Mesenchymal stem cell (in vitro differentiated cells and primary cell): ENCODE results near the gene POLR1H. TPM values are rescaled to one million over a fixed set of nuclear protein-coding genes. Genes with fewer than 3 reads are reported as not detected.

Experiments
- DNase-seq: peaks from one replicate; pipeline ENCODE4 v3.0.0-alpha.2; 2013
- H2AFZ ChIP-seq: one replicate; pipeline ENCODE4 v1.6.1; 2013; ENCODE audit warnings: low read depth, mild to moderate bottlenecking, control low read depth, inconsistent platforms, low read length, moderate library complexity
- H2AK5ac ChIP-seq: 2 replicates; pipeline ENCODE4 v1.6.1; 2013; ENCODE audit warnings: low read length, moderate library complexity, mild to moderate bottlenecking, inconsistent platforms; ENCODE audit not compliant: severe bottlenecking
- H2BK120ac ChIP-seq: one replicate; pipeline ENCODE4 v1.6.1; 2013; ENCODE audit warnings: low read depth, mild to moderate bottlenecking, inconsistent platforms, low read length, moderate library complexity
- H2BK12ac ChIP-seq, 2 experiments: one replicate each; pipeline ENCODE4 v1.6.1; 2013; ENCODE audit warnings: inconsistent platforms in 2 of 2, low read length in 2 of 2, mild to moderate bottlenecking in 2 of 2, moderate library complexity in 2 of 2, control low read depth in 1 of 2
- H2BK15ac ChIP-seq: one replicate; pipeline ENCODE4 v1.6.1; 2013; ENCODE audit warnings: mild to moderate bottlenecking, low read depth, inconsistent platforms; ENCODE audit not compliant: poor library complexity, severe bottlenecking
- H2BK5ac ChIP-seq: 2 replicates; pipeline ENCODE4 v1.6.1; 2013; ENCODE audit warnings: low read depth, mild to moderate bottlenecking, low read length, control low read depth, inconsistent platforms; ENCODE audit not compliant: poor library complexity, severe bottlenecking
- H3K14ac ChIP-seq, 2 experiments: one replicate each; pipeline ENCODE4 v1.6.1; 2013; ENCODE audit warnings: inconsistent platforms in 2 of 2, low read length in 2 of 2, control low read depth in 1 of 2, mild to moderate bottlenecking in 1 of 2, moderate library complexity in 1 of 2
- H3K18ac ChIP-seq, 2 experiments: one replicate each; pipeline ENCODE4 v1.6.1; 2013; ENCODE audit warnings: inconsistent platforms in 2 of 2, low read length in 2 of 2, control low read depth in 1 of 2, low read depth in 1 of 2, mild to moderate bottlenecking in 1 of 2
- H3K23ac ChIP-seq, 2 experiments: one replicate each; pipeline ENCODE4 v1.6.1; 2013; ENCODE audit warnings: inconsistent platforms in 2 of 2, low read length in 2 of 2, mild to moderate bottlenecking in 2 of 2, moderate library complexity in 2 of 2, control low read depth in 1 of 2
- H3K27ac ChIP-seq: 2 replicates; pipeline ENCODE4 v1.5.1; 2013; ENCODE audit warnings: mild to moderate bottlenecking, moderate library complexity, low read length, control low read depth, inconsistent platforms; ENCODE audit not compliant: poor library complexity, severe bottlenecking
- H3K27me3 ChIP-seq, 2 experiments: 2 replicates each; pipeline versions ENCODE4 v1.6.1 to v1.7.0; 2013; ENCODE audit warnings: low read length in 2 of 2, mild to moderate bottlenecking in 2 of 2, moderate library complexity in 2 of 2, control low read depth in 1 of 2, inconsistent platforms in 1 of 2; ENCODE audit not compliant: control insufficient read depth in 1 of 2, insufficient read depth in 1 of 2
- H3K36me3 ChIP-seq, 2 experiments: 2 replicates each; pipeline versions ENCODE4 v1.6.1 to v1.7.0; 2013; ENCODE audit warnings: low read length in 2 of 2, control low read depth in 1 of 2, inconsistent platforms in 1 of 2, low read depth in 1 of 2, mild to moderate bottlenecking in 1 of 2; ENCODE audit not compliant: insufficient read depth in 2 of 2, control insufficient read depth in 1 of 2
- H3K4ac ChIP-seq, 2 experiments: one replicate each; pipeline ENCODE4 v1.6.1; 2013; ENCODE audit warnings: inconsistent platforms in 2 of 2, low read length in 2 of 2, mild to moderate bottlenecking in 2 of 2, moderate library complexity in 2 of 2, control low read depth in 1 of 2, low read depth in 1 of 2
- H3K4me1 ChIP-seq: 2 replicates; pipeline ENCODE4 v1.6.1; 2013; ENCODE audit warnings: low read depth, low read length, control low read depth; ENCODE audit not compliant: control insufficient read depth, insufficient read depth
- H3K4me2 ChIP-seq: 2 replicates; pipeline ENCODE4 v1.6.1; 2013; ENCODE audit warnings: low read length, mild to moderate bottlenecking, inconsistent platforms; ENCODE audit not compliant: poor library complexity, severe bottlenecking
- H3K4me3 ChIP-seq, 2 experiments: 2 replicates each; pipeline versions ENCODE4 v1.5.1 to v1.7.0; 2013; ENCODE audit warnings: low read length in 2 of 2, mild to moderate bottlenecking in 2 of 2, control low read depth in 1 of 2, low read depth in 1 of 2; ENCODE audit not compliant: insufficient read depth in 1 of 2
- H3K79me1 ChIP-seq: replicated peaks from 2 replicates; pipeline ENCODE4 v1.6.1; 2013; ENCODE audit warnings: mild to moderate bottlenecking, control low read depth, low read length, inconsistent platforms; ENCODE audit not compliant: poor library complexity, severe bottlenecking
- H3K9ac ChIP-seq: 2 replicates; pipeline ENCODE4 v1.7.0; 2013; ENCODE audit warnings: mild to moderate bottlenecking, low read length, moderate library complexity
- H3K9me3 ChIP-seq: 2 replicates; pipeline ENCODE4 v1.7.0; 2013; ENCODE audit warnings: mild to moderate bottlenecking, low read length; ENCODE audit not compliant: control insufficient read depth
- H4K8ac ChIP-seq: one replicate; pipeline ENCODE4 v1.6.1; 2013; ENCODE audit warnings: inconsistent platforms, mild to moderate bottlenecking, low read length, moderate library complexity
- H4K91ac ChIP-seq: one replicate; pipeline ENCODE4 v1.6.1; 2013; ENCODE audit warnings: mild to moderate bottlenecking, low read length, inconsistent platforms
- WGBS: methylation state at CpG from one replicate; pipeline ENCODE4 v1.1.7; 2013; ENCODE audit warnings: mixed read lengths; 5-methylcytosine and 5-hydroxymethylcytosine counted together
- small RNA-seq: library from polyadenylated mRNA; stranded (forward); fragments of <200 nt; extraction: miRNeasy Mini kit (QIAGEN cat#:217004); gene quantifications from one replicate; pipeline ENCODE3, GENCODE V24; 2013; ENCODE audit warnings: low read depth

POLR1H gene

GRCh38 chr6:30112402-30112994 is 51.4 kb downstream of the POLR1H start:
- Histone ChIP-seq H3K9ac (no peak overlapping the region), H2BK120ac (no peak overlapping the region), H4K91ac (no peak overlapping the region), H2BK5ac (no peak overlapping the region), H3K27me3 (peaks cover 45 to 58% of the 10 kb centered on the region in 2 experiments), H4K8ac (no peak overlapping the region), H3K4me2 (no peak overlapping the region), H2AK5ac (no peak overlapping the region), H2BK12ac (no peak overlapping the region), H3K4ac (no peak overlapping the region), H2AFZ (no peak overlapping the region), H3K4me1 (peaks cover 1% of the 10 kb centered on the region), H3K14ac (no peak overlapping the region), H3K79me1 (no peaks in the 10 kb centered on the region), H3K4me3 (no peak overlapping the region), H2BK15ac (no peak overlapping the region), H3K27ac (no peak overlapping the region), H3K9me3 (no peaks in the 10 kb centered on the region), H3K36me3 (no peaks in the 10 kb centered on the region), H3K23ac (no peak overlapping the region), H3K18ac (no peak overlapping the region)
- 78% methylated on average over 10 of the region's 10 CpGs for WGBS
- DNase-seq: no peak

GRCh38 chr6:30113003-30113759 is 52.1 kb downstream of the POLR1H start, which contains the start of gene TRIM31:
Gene TRIM31 (minus strand): TSS chr6:30113090. CDS start chr6:30112805, 285 bp downstream.
- no peak within 1 kb of the TSS for H3K27ac ChIP-seq
- H3K4me2 ChIP-seq: no peak within 1 kb of the TSS
- H2BK5ac ChIP-seq: no peak within 1 kb of the TSS
- H3K4ac ChIP-seq: no peak within 1 kb of the TSS
- no peak within 1 kb of the TSS for H2BK15ac ChIP-seq
- 61% methylated on average over 3 of the region's 3 CpGs for WGBS
- H4K91ac ChIP-seq: no peak within 1 kb of the TSS
- DNase-seq: no peak
- no peak within 1 kb of the TSS for H2BK12ac ChIP-seq
- H2AFZ ChIP-seq: no peak within 1 kb of the TSS
- H3K23ac ChIP-seq: no peak within 1 kb of the TSS
- H3K9ac ChIP-seq: no peak within 1 kb of the TSS
- H3K79me1 ChIP-seq: no peaks in the 10 kb centered on the region
- H4K8ac ChIP-seq: no peak within 1 kb of the TSS
- H3K27me3 ChIP-seq: peaks cover 42 to 55% of the 10 kb centered on the region in 2 experiments
- no peak within 1 kb of the TSS for H2AK5ac ChIP-seq
- no peak within 1 kb of the TSS for H3K18ac ChIP-seq
- H3K36me3 ChIP-seq: no peaks in the 10 kb centered on the region
- no peak within 1 kb of the TSS for H2BK120ac ChIP-seq
- no peak within 1 kb of the TSS for H3K4me3 ChIP-seq
- H3K9me3 ChIP-seq: no peaks in the 10 kb centered on the region
- no peak within 1 kb of the TSS for H3K14ac ChIP-seq
- no peaks in the 10 kb centered on the region for H3K4me1 ChIP-seq

- Histone ChIP-seq H2BK120ac (no peak overlapping the region), H3K4ac (no peak overlapping the region), H4K8ac (no peak overlapping the region), H2BK15ac (no peak overlapping the region), H3K14ac (no peak overlapping the region), H2BK12ac (no peak overlapping the region), H3K79me1 (no peaks in the 10 kb centered on the region), H2AFZ (no peak overlapping the region), H2BK5ac (no peak overlapping the region), H3K4me3 (no peak overlapping the region), H4K91ac (no peak overlapping the region), H3K9ac (no peak overlapping the region), H3K36me3 (no peaks in the 10 kb centered on the region), H3K4me2 (no peak overlapping the region), H3K4me1 (peaks cover under 1% of the 10 kb centered on the region), H3K27ac (no peak overlapping the region), H3K23ac (no peak overlapping the region), H3K9me3 (no peaks in the 10 kb centered on the region), H3K27me3 (peaks cover 38 to 49% of the 10 kb centered on the region in 2 experiments), H3K18ac (no peak overlapping the region), H2AK5ac (no peak overlapping the region)
- DNase-seq: no peak
- WGBS: no CpG with 5 or more reads among the region's 1 CpG
Measured at GRCh38 chr6:30113841-30114240, 52.8 kb downstream of the POLR1H start.

Small RNAs within 50 kb of the gene (small RNA-seq; reads per million reads assigned to genes)
- gene RF02218 (not detected), gene RF02219 (not detected), gene RF02220 (not detected)
